Inflammatory macrophage treated with lipopolysaccharide for 4 hours (primary cell): ENCODE results near the gene SNTA1.
"Not testable (repeated sequence)": the region's sequence is repeated elsewhere in the genome, so short reads cannot be mapped to it uniquely, and the experiment has no call there.

ENCODE experiments used
- DNase-seq: peaks from one replicate; pipeline ENCODE4 v3.0.0-alpha.2; 2020

Gene SNTA1

GRCh38 chr20:33423875-33424274 lies 19.7 kb downstream of the SNTA1 start:
- not testable (repeated sequence) for DNase-seq

GRCh38 chr20:33423141-33423834 lies 20.3 kb downstream of the SNTA1 start:
- DNase-seq: no peak

DNA sequence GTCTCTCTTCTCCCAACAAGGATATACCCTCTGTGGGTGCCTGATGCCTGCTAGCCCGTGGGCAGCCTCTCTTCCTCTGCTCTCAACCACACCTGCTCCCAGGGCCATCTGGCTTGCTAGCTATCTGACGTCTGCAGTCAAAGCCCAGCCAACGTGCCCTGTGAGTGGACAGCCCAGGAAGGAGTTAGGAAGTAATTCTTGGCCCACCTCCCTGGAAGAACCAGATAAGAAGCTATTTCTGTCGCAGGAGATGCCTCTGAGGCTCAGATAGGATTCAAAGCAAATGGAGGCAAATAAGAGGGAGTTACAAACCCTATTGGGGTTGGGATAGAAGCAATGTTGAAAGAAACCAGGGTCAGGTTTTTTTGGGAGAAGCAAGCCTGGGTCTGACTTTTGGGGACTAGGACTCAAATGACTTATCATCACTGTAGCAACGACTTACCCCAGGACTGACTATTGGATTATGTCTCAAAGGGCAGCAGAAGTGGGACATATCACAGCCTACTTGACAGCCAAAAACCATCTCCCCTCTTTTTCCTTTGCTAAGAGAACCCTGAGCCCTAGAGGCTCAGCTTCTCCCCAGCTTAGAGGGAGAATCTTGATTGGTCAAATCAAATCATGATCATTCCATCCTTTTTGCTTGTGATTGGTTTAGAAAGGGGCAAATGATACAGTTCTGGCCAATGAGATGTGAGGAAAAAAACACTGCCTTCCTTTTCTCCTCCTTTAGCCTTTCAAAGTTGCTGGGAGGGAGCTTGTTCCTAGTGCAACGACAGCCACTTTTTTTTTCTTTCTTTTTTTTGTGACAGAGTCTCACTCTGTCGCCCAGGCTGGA lies 24.2 kb downstream of the SNTA1 start:
- DNase-seq: no peak

DNA sequence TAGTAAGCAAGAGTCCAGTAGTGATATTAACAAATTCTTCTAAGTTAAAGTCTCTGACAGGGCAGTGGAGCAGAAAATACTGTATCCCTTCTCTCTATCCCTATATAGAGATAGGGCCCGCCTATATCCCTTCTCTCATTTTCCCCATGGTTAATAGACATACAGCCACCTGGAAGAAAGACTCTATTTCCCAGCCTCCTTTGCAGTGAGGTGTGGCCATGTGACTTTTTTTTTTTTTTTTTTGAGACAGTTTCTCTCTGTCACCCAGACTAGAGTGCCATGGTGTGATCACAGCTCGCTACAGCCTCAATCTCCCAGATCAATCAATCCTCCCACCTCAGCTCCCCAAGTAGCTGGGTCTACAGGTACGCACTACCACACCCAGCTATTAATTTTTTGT lies 25.5 kb downstream of the SNTA1 start:
- DNase-seq: no peak

DNA sequence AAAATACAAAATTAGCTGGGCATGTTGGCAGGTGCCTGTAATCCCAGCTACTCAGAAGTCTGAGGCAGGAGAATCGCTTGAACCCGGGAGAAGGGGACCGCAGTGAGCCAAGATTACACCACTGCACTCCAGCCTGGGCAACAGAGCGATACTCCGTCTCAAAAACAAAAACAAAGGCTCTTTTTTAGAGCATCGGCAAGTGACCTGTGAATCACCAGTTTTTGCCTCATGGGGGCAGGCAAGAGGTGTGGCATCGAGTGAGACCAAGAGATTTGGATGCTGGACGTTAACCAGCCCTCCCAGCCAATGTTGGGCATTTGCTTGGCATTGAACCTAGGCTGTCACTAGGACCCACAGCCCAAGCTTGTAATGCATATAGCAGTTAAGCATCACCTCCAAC lies 27.6 kb downstream of the SNTA1 start:
- no peak for DNase-seq

GRCh38 chr20:33412484-33412838 lies 31.1 kb downstream of the SNTA1 start:
- DNase-seq: no peak

DNA sequence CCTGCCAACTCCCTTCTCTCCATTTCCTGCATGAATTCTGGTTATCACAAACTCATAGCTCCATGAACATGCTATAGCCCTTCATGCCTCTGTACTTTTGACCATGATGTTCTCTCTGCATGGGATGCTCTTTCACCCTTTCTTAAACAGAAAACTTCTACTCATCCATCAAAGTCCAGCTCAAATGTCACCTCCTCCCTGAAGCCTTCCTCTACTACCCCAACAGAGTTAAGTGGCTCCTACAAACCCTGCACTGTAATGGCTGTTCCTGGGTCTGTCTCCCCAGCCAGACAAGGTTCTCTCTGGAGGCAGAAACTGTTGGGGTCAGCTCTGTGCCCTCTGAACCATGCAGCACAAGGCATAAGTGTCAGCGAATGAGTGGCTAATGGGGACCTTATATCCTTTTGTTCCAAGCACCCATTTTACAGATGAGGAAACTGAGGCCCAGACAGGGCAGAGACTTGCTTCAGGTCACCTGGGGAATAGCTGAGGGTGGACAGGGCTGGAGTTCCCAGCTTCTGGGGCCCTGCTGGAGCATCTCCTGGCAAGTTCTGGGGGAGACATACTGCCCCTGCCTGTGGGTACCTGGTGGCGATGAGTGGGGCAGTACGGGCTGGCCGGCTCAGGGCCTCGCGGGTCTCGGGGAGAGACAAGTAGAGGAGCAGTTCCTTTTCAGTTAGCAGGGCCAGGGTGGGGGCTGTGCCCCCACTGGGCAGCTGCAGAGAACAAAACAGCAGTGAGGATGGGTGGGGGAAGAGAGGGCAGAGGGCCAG lies 31.7 kb downstream of the SNTA1 start:
- no peak for DNase-seq

GRCh38 chr20:33411242-33411641 lies 32.3 kb downstream of the SNTA1 start:
- no peak for DNase-seq

- DNase-seq: no peak
Measured at GRCh38 chr20:33410081-33410742, 33.4 kb downstream of the SNTA1 start.

GRCh38 chr20:33408716-33409654 lies 34.6 kb downstream of the SNTA1 start:
- no peak for DNase-seq

GRCh38 chr20:33408313-33408712 lies 35.2 kb downstream of the SNTA1 start:
- no peak for DNase-seq

- DNase-seq: no peak
Measured at GRCh38 chr20:33407796-33408195, 35.8 kb downstream of the SNTA1 start.

GRCh38 chr20:33407251-33407650 lies 36.3 kb downstream of the SNTA1 start:
- DNase-seq: peak; percentile 68

GRCh38 chr20:33404281-33404680 lies 39.3 kb downstream of the SNTA1 start:
- DNase-seq: no peak

DNA sequence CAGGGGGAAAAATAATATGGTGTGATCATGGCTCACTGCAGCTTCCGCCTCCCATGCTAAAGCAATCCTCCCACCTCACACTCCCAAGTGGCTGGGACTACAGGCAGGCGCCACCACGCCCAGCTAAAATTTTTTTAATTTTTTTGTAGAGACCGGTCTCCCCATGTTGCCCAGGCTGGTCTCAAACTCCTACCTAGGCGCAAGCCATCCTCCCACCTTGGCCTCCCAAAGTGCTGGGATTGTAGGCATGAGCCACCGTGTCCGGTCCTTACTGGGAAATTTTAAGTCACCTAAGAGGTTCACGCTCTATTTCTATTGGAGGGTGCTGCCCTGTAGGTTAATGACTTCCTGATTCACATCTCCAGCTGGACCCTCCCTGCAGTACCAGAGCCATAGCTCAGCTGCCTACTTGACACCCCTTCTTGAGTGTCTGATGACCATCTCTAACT lies 41.6 kb downstream of the SNTA1 start:
- peak; percentile 33 for DNase-seq

DNA sequence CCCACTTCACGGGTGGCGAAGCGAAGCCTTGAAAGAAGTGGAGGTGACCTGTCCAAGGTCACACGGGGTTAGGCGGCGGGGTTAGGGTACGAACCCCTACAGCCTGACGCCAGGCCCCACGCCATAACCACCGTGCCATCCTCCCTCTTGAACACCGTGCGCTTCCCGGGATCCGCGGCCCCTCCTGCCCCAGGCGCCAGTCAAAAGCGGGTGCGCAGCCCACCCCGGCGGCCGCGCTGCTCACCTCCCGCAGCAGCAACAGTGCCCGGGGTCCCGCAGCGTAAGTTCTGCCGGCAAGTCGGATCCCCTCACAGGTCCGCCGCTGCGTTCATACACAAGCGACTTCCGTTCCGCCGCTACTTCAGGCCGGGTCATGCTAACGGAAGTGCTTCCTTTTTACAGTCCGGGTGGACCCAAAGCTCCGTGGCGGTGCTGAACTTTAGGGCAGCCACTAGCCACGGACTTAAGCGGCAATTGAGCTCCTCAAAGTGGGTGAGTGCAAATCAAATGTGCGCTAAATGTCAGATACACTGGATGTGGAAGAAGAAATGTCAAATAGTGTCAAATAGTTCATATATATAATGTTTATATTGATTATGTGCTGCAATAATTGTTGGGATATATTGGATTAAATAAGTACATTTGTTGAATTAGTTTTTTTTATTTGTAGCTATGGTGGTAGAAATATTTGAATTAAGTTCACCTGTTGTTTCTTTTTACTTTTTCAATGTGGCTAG lies 42.2 kb downstream of the SNTA1 start, which contains the start of gene CDK5RAP1:
CDK5RAP1 (minus strand) TSS at position 336 of the 737 bp plus-strand sequence. CDS start 4,455 bp downstream, outside the sequence.
- peak; percentile 91 for DNase-seq

DNA sequence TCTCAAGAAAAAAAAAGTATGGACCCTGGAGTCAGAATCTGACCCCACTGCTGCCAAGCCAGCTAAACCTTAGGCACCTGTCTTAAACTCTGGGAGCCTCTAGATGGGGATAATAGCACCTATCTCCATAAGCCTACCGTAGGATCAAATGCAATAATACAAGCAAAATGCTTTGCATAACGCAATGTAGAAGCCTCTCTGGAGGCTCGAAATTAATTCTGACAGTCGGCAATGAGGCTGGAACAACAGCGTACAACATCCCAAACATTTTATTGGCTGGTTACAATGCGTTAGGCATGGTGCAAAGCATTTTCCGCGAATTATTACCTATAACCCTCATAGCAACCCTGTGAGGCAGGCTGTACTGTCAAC lies 42.8 kb downstream of the SNTA1 start:
- no peak for DNase-seq

- DNase-seq: peak; percentile 43
Measured at GRCh38 chr20:33399924-33400323, 43.6 kb downstream of the SNTA1 start.

DNA sequence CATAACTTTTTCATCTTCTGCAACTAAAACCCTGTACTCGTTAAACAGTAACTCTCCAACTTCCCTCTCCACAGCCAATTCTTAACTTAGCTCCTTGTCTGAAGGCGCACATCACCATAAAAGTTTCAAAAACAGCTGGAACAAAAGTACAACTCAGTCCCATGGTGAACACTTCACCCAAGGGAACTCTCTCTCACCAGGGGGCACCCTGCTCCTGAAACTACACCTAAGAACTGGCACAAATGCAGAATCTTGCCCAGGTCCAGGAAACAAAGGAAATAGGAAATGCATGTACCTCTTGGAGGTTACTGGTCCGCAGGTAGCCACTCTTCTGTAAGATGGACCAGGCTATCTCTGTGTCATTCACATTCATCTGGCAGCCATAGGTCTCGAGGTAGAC lies 48.8 kb downstream of the SNTA1 start:
- no peak for DNase-seq

DNA sequence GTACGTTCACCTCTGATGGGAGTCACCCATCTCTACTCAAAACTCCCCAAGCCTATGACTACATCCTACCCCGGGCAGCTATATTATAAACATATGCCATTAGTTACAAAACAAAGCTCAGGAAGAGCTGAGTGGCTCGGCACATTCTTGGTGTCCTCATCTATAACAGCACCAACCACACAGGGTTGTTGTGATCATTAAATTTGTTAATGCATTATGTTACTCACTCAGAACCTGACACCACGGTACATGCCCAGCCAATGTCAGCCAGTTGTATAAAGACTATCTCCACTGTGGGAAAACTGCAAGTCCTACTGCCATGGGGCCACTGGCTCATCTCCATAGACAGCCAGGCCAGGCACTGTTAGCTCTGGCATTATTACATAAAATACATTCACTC lies 50.0 kb downstream of the SNTA1 start:
- DNase-seq: no peak
